HCT116 (cell line): ENCODE measurements around the gene FLVCR2. TPM values are rescaled to one million over a fixed set of nuclear protein-coding genes. Genes with fewer than 3 reads are reported as not detected.

Experiments used
- ATAC-seq: fragments of 200-7000 bp; cut with Tn5 transposase; 2 replicates; pipeline ENCODE4 v1.9.1; 2020; ENCODE audit warnings: mild to moderate bottlenecking, moderate library complexity
- BruUV-seq: library from RNA; stranded (reverse); fragments of 400-500 nt; replicated peaks from 2 replicates; lab custom pipeline; 2021; lab: Mats Ljungman, UMichigan
- CTCF ChIA-PET: fragments of 300-600 bp; sonication (Branson Sonifier 250); formaldehyde crosslinking; loops from one replicate; lab custom pipeline; 2021; ENCODE audit warnings: antibody characterized with exemption; lab: Charles Lee
- POLR2A ChIA-PET: fragments of 300-600, 350-600 bp; sonication (Branson Sonifier 250); formaldehyde crosslinking; loops from one replicate; lab custom pipeline; 2021; ENCODE audit warnings: antibody characterized with exemption; lab: Charles Lee
- RAD21 ChIA-PET, 2 experiments: fragments of 300-600 bp; sonication (Branson Sonifier 250); formaldehyde crosslinking; loops; one replicate each; lab custom pipeline; 2023; ENCODE audit warnings: low total read pairs in 2 of 2; ENCODE audit not compliant: uncharacterized antibody in 2 of 2, unreplicated experiment in 2 of 2, low non-redundant PET in 1 of 2; lab: Charles Lee
- DNase-seq: peaks from one replicate; pipeline ENCODE4 v3.0.0-alpha.2; 2010; ENCODE audit warnings: low read depth, low spot score
- H2AFZ ChIP-seq: fragments of 200-600 bp; shearing (Covaris generic), sonication (generic); 2 replicates; pipeline ENCODE4 v1.6.1; 2017; ENCODE audit warnings: low read depth, mixed run types, mixed read lengths, antibody characterized with exemption, low read length; ENCODE audit not compliant: poor library complexity, severe bottlenecking
- H3K27ac ChIP-seq: 2 replicates; pipeline ENCODE4 v1.5.1; 2012; ENCODE audit warnings: low read depth, low read length
- H3K27me3 ChIP-seq: fragments of 200-600 bp; sonication (generic); 2 replicates; pipeline ENCODE4 v1.6.1; 2016; ENCODE audit warnings: mixed run types, low read length, mixed read lengths; ENCODE audit not compliant: insufficient read depth
- H3K36me3 ChIP-seq, 2 experiments: fragments of 200-500 bp in 1 of 2; fragments of 200-600 bp in 1 of 2; sonication (Bioruptor generic) in 1 of 2; sonication (generic) in 1 of 2; 2 replicates each; pipeline versions ENCODE4 v1.5.1 to v1.6.1; 2014 to 2016; ENCODE audit warnings: low read length in 2 of 2, inconsistent platforms in 1 of 2, mixed read lengths in 1 of 2, mixed run types in 1 of 2; ENCODE audit not compliant: insufficient read depth in 2 of 2, control insufficient read depth in 1 of 2
- H3K4me1 ChIP-seq, 2 experiments: fragments of 200-600 bp in 1 of 2; sonication (generic) in 1 of 2; 2 replicates each; pipeline versions ENCODE4 v1.5.1 to v1.6.1; 2012 to 2017; ENCODE audit warnings: low read length in 2 of 2, inconsistent platforms in 1 of 2, mild to moderate bottlenecking in 1 of 2, mixed read lengths in 1 of 2, mixed run types in 1 of 2, moderate library complexity in 1 of 2; ENCODE audit not compliant: insufficient read depth in 2 of 2, control insufficient read depth in 1 of 2
- H3K4me2 ChIP-seq: fragments of 200-600 bp; sonication (generic); 2 replicates; pipeline ENCODE4 v1.6.1; 2017; ENCODE audit warnings: mixed run types, low read length, mixed read lengths
- H3K4me3 ChIP-seq, 2 experiments: fragments of 200-600 bp in 1 of 2; sonication (generic) in 1 of 2; replicated peaks in 1 of 2; 2 replicates each; pipeline ENCODE4 v1.5.1; 2011 to 2016; ENCODE audit warnings: low read length in 2 of 2, control low read depth in 1 of 2, low read depth in 1 of 2, mild to moderate bottlenecking in 1 of 2, mixed read lengths in 1 of 2, mixed run types in 1 of 2
- H3K79me2 ChIP-seq: fragments of 200-600 bp; sonication (generic); 2 replicates; pipeline ENCODE4 v1.6.1; 2017; ENCODE audit warnings: mild to moderate bottlenecking, mixed run types, low read length, moderate library complexity, mixed read lengths; ENCODE audit not compliant: insufficient read depth
- H3K9ac ChIP-seq: fragments of 200-600 bp; sonication (generic); 2 replicates; pipeline ENCODE4 v1.6.1; 2016; ENCODE audit warnings: low read length, mixed read lengths
- H3K9me2 ChIP-seq: fragments of 200-600 bp; sonication (generic), shearing (Covaris generic); 2 replicates; pipeline ENCODE4 v1.6.1; 2017; ENCODE audit warnings: mixed run types, mild to moderate bottlenecking, moderate library complexity; ENCODE audit not compliant: insufficient read depth
- H3K9me3 ChIP-seq, 2 experiments: fragments of 200-500 bp in 1 of 2; fragments of 200-600 bp in 1 of 2; sonication (Bioruptor generic) in 1 of 2; sonication (generic) in 1 of 2; 2 replicates each; pipeline ENCODE4 v1.6.1; 2014 to 2017; ENCODE audit warnings: low read length in 2 of 2, mixed read lengths in 2 of 2, inconsistent platforms in 1 of 2, low read depth in 1 of 2, mild to moderate bottlenecking in 1 of 2, mixed run types in 1 of 2, moderate library complexity in 1 of 2; ENCODE audit not compliant: control insufficient read depth in 1 of 2, insufficient read depth in 1 of 2
- H4K20me1 ChIP-seq: fragments of 200-600 bp; sonication (generic), shearing (Covaris generic); 2 replicates; pipeline ENCODE4 v1.6.1; 2017; ENCODE audit warnings: mixed run types, mild to moderate bottlenecking, moderate library complexity; ENCODE audit not compliant: insufficient read depth
- ATF3 ChIP-seq: IDR thresholded peaks from 2 replicates; pipeline ENCODE4 v1.6.1; 2012
- CBX3 ChIP-seq: IDR thresholded peaks from 2 replicates; pipeline ENCODE4 v1.6.1; 2012; ENCODE audit warnings: low read depth
- CEBPB ChIP-seq: IDR thresholded peaks from 2 replicates; pipeline ENCODE4 v1.6.1; 2012; ENCODE audit warnings: low read depth
- CTCF ChIP-seq, 3 experiments: fragments of 200-600 bp in 1 of 3; sonication (generic) in 1 of 3; IDR thresholded peaks in 2 of 3; conservative IDR thresholded peaks in 1 of 3; 2 replicates each; pipeline ENCODE4 v1.5.1; 2012 to 2017; ENCODE audit warnings: low read depth in 2 of 3, low read length in 2 of 3, antibody characterized with exemption in 1 of 3, borderline replicate concordance in 1 of 3, control low read depth in 1 of 3, mild to moderate bottlenecking in 1 of 3, mixed read lengths in 1 of 3, mixed run types in 1 of 3, moderate library complexity in 1 of 3; ENCODE audit not compliant: insufficient read depth in 1 of 3
- EGR1 ChIP-seq: IDR thresholded peaks from 2 replicates; pipeline ENCODE4 v1.6.1; 2012; ENCODE audit warnings: low read depth
- ELF1 ChIP-seq: IDR thresholded peaks from 2 replicates; pipeline ENCODE4 v1.6.1; 2012; ENCODE audit warnings: low read depth, borderline replicate concordance
- EZH2 ChIP-seq: fragments of 200-600 bp; sonication (generic); IDR thresholded peaks from 2 replicates; pipeline ENCODE4 v1.6.1; 2017; ENCODE audit warnings: antibody characterized with exemption, mixed run types
- EZH2phosphoT487 ChIP-seq: fragments of 200-600 bp; IDR thresholded peaks from 2 replicates; pipeline ENCODE4 v1.6.1; 2018; ENCODE audit warnings: antibody characterized with exemption, borderline replicate concordance
- FOSL1 ChIP-seq: IDR thresholded peaks from 2 replicates; pipeline ENCODE4 v1.6.1; 2012; ENCODE audit warnings: low read depth
- MAX ChIP-seq: IDR thresholded peaks from 2 replicates; pipeline ENCODE4 v1.6.1; 2012
- POLR2AphosphoS5 ChIP-seq: IDR thresholded peaks from 2 replicates; pipeline ENCODE4 v1.6.1; 2011; ENCODE audit warnings: mild to moderate bottlenecking, low read depth, low read length, moderate library complexity
- RAD21 ChIP-seq: IDR thresholded peaks from 2 replicates; pipeline ENCODE4 v1.6.1; 2012; ENCODE audit warnings: low read depth, mild to moderate bottlenecking
- REST ChIP-seq: IDR thresholded peaks from 2 replicates; pipeline ENCODE4 v1.6.1; 2012; ENCODE audit warnings: low read depth
- SIN3A ChIP-seq: IDR thresholded peaks from 2 replicates; pipeline ENCODE4 v1.6.1; 2012; ENCODE audit warnings: low read depth
- SRF ChIP-seq: IDR thresholded peaks from 2 replicates; pipeline ENCODE4 v1.6.1; 2012; ENCODE audit warnings: low read depth
- YY1 ChIP-seq: IDR thresholded peaks from 2 replicates; pipeline ENCODE4 v1.6.1; 2011; ENCODE audit warnings: low read length, low read depth, moderate library complexity, mild to moderate bottlenecking; ENCODE audit not compliant: insufficient replicate concordance; ENCODE audit errors: extremely low read depth
- ZBTB33 ChIP-seq: IDR thresholded peaks from 2 replicates; pipeline ENCODE4 v1.6.1; 2011; ENCODE audit warnings: mild to moderate bottlenecking, low read length, moderate library complexity; ENCODE audit not compliant: insufficient replicate concordance; ENCODE audit errors: extremely low read depth
- ZFX ChIP-seq: fragments of 450-650 bp; IDR thresholded peaks from 2 replicates; pipeline ENCODE4 v1.6.1; 2017
- intact Hi-C: fragments of 100-400 bp; cut with micrococcal nuclease; formaldehyde crosslinking; loops from 2 replicates; pipeline ENCODE4 v1.10.0; 2022
- total RNA-seq: library from RNA; stranded (reverse); gene quantifications from one replicate; pipeline ENCODE4 v1.2.1, GENCODE V29; 2021; ENCODE audit not compliant: unreplicated experiment

The FLVCR2 gene
- total RNA-seq, 1 experiment from 2014 or later: 0.84 TPM

GRCh38 chr14:75628816-75629215 lies 50.4 kb downstream of the FLVCR2 start:
- Histone ChIP-seq H4K20me1 (no peaks in the 10 kb centered on the region), H3K27me3 (no peaks in the 10 kb centered on the region), H2AFZ (no peak overlapping the region), H3K4me3 (no peak overlapping the region), H3K79me2 (no peaks in the 10 kb centered on the region), H3K4me2 (no peak overlapping the region), H3K36me3 (no peaks in the 10 kb centered on the region), H3K4me1 (no peaks in the 10 kb centered on the region), H3K27ac (no peak overlapping the region), H3K9ac (no peak overlapping the region), H3K9me3 (no peaks in the 10 kb centered on the region), H3K9me2 (no peaks in the 10 kb centered on the region)
- POLR2A ChIA-PET: no interaction called here
- RAD21 ChIA-PET: no interaction called here
- ATAC-seq: no peak
- TF ChIP-seq CTCF (IDR thresholded peaks at IDR 0.05 in 2 of 3, conservative IDR thresholded peaks at IDR 0.05 in 1 of 3; ENCODE audit: borderline replicate concordance in 1 of 3, insufficient read depth in 1 of 3, low read depth in 2 of 3, low read length in 2 of 3): no peak
- no peak for TF ChIP-seq SRF
- TF ChIP-seq EGR1: no peak
- TF ChIP-seq ELF1: no peak
- TF ChIP-seq ATF3: no peak
- TF ChIP-seq CBX3: no peak
- TF ChIP-seq EZH2: no peak
- TF ChIP-seq SIN3A: no peak
- TF ChIP-seq EZH2phosphoT487: no peak
- TF ChIP-seq YY1: no peak
- no peak for TF ChIP-seq ZFX
- TF ChIP-seq FOSL1: no peak
- no peak for TF ChIP-seq MAX
- TF ChIP-seq POLR2AphosphoS5: no peak
- TF ChIP-seq CEBPB: no peak
- no peak for TF ChIP-seq RAD21
- TF ChIP-seq ZBTB33: no peak
- no peak for TF ChIP-seq REST
- CTCF ChIA-PET: no interaction called here
- BruUV-seq: no TSS peak
- DNase-seq: no peak
- intact Hi-C loops: no loop called here
